GM10266 (cell line): ENCODE results near the gene LCMT2.

Source experiments
- DNase-seq: peaks from one replicate; pipeline ENCODE4 v3.0.0; 2012; ENCODE audit errors: extremely low spot score
- CTCF ChIP-seq: IDR thresholded peaks from 2 replicates; pipeline ENCODE4 v1.5.1; 2012; ENCODE audit warnings: mild to moderate bottlenecking, low read depth; ENCODE audit not compliant: control insufficient read depth, insufficient read depth; ENCODE audit errors: missing control alignments

Gene LCMT2

GRCh38 chr15:43361313-43361903 is 31.0 kb upstream of the LCMT2 start:
- DNase-seq: no peak
- no peak for TF ChIP-seq CTCF

- DNase-seq: no peak
- no peak for TF ChIP-seq CTCF
Observed at GRCh38 chr15:43360821-43361220, 30.4 kb upstream of the LCMT2 start.

- TF ChIP-seq CTCF: no peak
- DNase-seq: no peak
Observed at GRCh38 chr15:43352693-43353382, 22.5 kb upstream of the LCMT2 start.

- no peak for TF ChIP-seq CTCF
- DNase-seq: no peak
Observed at GRCh38 chr15:43347114-43347513, 16.7 kb upstream of the LCMT2 start.

- TF ChIP-seq CTCF: peak; percentile 22
- DNase-seq: no peak
Observed at GRCh38 chr15:43346305-43346704, 15.9 kb upstream of the LCMT2 start.

- no peak for DNase-seq
- no peak for TF ChIP-seq CTCF
Observed at GRCh38 chr15:43330780-43331087, 361 bp upstream of the LCMT2 start.

GRCh38 chr15:43329217-43329959 is 985 bp downstream of the LCMT2 start:
- no peak for DNase-seq

More at GRCh38 chr15:43329217-43329959, 985 bp downstream of the LCMT2 start:
- TF ChIP-seq CTCF: no peak
